H1 (cell line): ENCODE data around the gene ZNF318. TPM values are rescaled to one million over a fixed set of nuclear protein-coding genes. Genes with fewer than 3 reads are reported as not detected.

Source experiments
- CTCF ChIA-PET: fragments of 300-600 bp; sonication (Branson Sonifier 250); formaldehyde crosslinking; loops from one replicate; lab custom pipeline; 2021; ENCODE audit not compliant: partially characterized antibody; lab: Charles Lee
- POLR2A ChIA-PET: fragments of 300-600 bp; sonication (Branson Sonifier 250); formaldehyde crosslinking; loops from one replicate; lab custom pipeline; 2021; ENCODE audit warnings: inconsistent platforms; ENCODE audit not compliant: partially characterized antibody; lab: Charles Lee
- DNase-seq, 2 experiments: peaks; one replicate each; pipeline versions ENCODE4 v3.0.0 to v3.0.0-alpha.2; 2010 to 2022; ENCODE audit warnings: low spot score in 2 of 2, low read depth in 1 of 2, mixed read lengths in 1 of 2
- FAIRE-seq: peaks from 2 replicates; lab custom pipeline; 2011; peaks lifted over from hg19 to GRCh38; lab: Jason Lieb, UNC
- H2AFZ ChIP-seq: 2 replicates; pipeline ENCODE4 v1.8.1; 2012; ENCODE audit warnings: low read length, inconsistent platforms
- H2AK5ac ChIP-seq: 2 replicates; pipeline ENCODE4 v1.6.1; 2013; ENCODE audit warnings: low read depth, low read length
- H2BK120ac ChIP-seq: replicated peaks from 2 replicates; pipeline ENCODE3; 2013; ENCODE audit warnings: low read depth, low read length, inconsistent platforms
- H2BK12ac ChIP-seq: 2 replicates; pipeline ENCODE4 v1.6.1; 2013; ENCODE audit warnings: low read depth, low read length
- H2BK15ac ChIP-seq: 2 replicates; pipeline ENCODE4 v1.6.1; 2013; ENCODE audit warnings: low read length
- H2BK20ac ChIP-seq: 2 replicates; pipeline ENCODE4 v1.6.1; 2013; ENCODE audit warnings: low read length
- H2BK5ac ChIP-seq: 2 replicates; pipeline ENCODE4 v1.6.1; 2013; ENCODE audit warnings: low read depth, low read length
- H3K14ac ChIP-seq: 2 replicates; pipeline ENCODE4 v1.6.1; 2013; ENCODE audit warnings: inconsistent platforms; ENCODE audit not compliant: insufficient read length
- H3K18ac ChIP-seq: 2 replicates; pipeline ENCODE4 v1.6.1; 2013; ENCODE audit warnings: low read length; ENCODE audit errors: extremely low read depth
- H3K23ac ChIP-seq: 2 replicates; pipeline ENCODE4 v1.6.1; 2013; ENCODE audit warnings: inconsistent platforms; ENCODE audit not compliant: insufficient read length
- H3K23me2 ChIP-seq: 2 replicates; pipeline ENCODE4 v1.6.1; 2013; ENCODE audit warnings: low read depth, low read length
- H3K27ac ChIP-seq: 2 replicates; pipeline ENCODE4 v1.6.1; 2011; ENCODE audit warnings: low read depth, low read length, inconsistent platforms
- H3K27me3 ChIP-seq, 4 experiments: replicated peaks in 1 of 4; 1 replicate in 1 of 4; 2 replicates in 3 of 4; pipeline versions ENCODE4 v1.6.1 to v1.8.1; 2011 to 2013; ENCODE audit warnings: low read length in 3 of 4, mild to moderate bottlenecking in 3 of 4, inconsistent platforms in 2 of 4, mixed read lengths in 2 of 4, moderate library complexity in 1 of 4; ENCODE audit not compliant: control insufficient read depth in 3 of 4, insufficient read depth in 3 of 4; ENCODE audit errors: extremely low read depth in 1 of 4
- H3K36me3 ChIP-seq, 4 experiments: 2 replicates each; pipeline versions ENCODE4 v1.6.1 to v1.8.1; 2011 to 2013; ENCODE audit warnings: mild to moderate bottlenecking in 4 of 4, low read length in 3 of 4, moderate library complexity in 2 of 4, control low read depth in 1 of 4, inconsistent platforms in 1 of 4; ENCODE audit not compliant: insufficient read depth in 4 of 4, control insufficient read depth in 2 of 4
- H3K4ac ChIP-seq: replicated peaks from 2 replicates; pipeline ENCODE3; 2013; ENCODE audit warnings: low read length, low read depth, mixed read lengths, inconsistent platforms; ENCODE audit not compliant: insufficient read length
- H3K4me1 ChIP-seq, 4 experiments: replicated peaks in 1 of 4; 1 replicate in 1 of 4; 2 replicates in 3 of 4; pipeline versions ENCODE4 v1.6.1 to v1.8.1; 2011 to 2013; ENCODE audit warnings: low read length in 3 of 4, inconsistent platforms in 2 of 4, mixed read lengths in 1 of 4; ENCODE audit not compliant: insufficient read depth in 4 of 4, control insufficient read depth in 3 of 4
- H3K4me2 ChIP-seq, 2 experiments: 2 replicates each; pipeline versions ENCODE4 v1.6.1 to v1.8.1; 2011 to 2013; ENCODE audit warnings: low read depth in 2 of 2, low read length in 2 of 2, control low read depth in 1 of 2, inconsistent platforms in 1 of 2, mild to moderate bottlenecking in 1 of 2; ENCODE audit not compliant: insufficient read depth in 1 of 2
- H3K4me3 ChIP-seq, 4 experiments: fragments of 200-600, 300-600 bp in 1 of 4; sonication (generic), shearing (Covaris generic), sonication (Bioruptor Twin) in 1 of 4; 2 replicates each; pipeline versions ENCODE4 v1.5.1 to v1.8.1; 2011 to 2016; ENCODE audit warnings: low read length in 4 of 4, low read depth in 3 of 4, control low read depth in 2 of 4, inconsistent platforms in 2 of 4, mild to moderate bottlenecking in 2 of 4, mixed read lengths in 1 of 4, moderate library complexity in 1 of 4; ENCODE audit not compliant: insufficient read depth in 2 of 4; ENCODE audit errors: extremely low read depth in 1 of 4
- H3K56ac ChIP-seq: replicated peaks from 2 replicates; pipeline ENCODE3; 2013; ENCODE audit warnings: low read depth, mild to moderate bottlenecking, mixed read lengths, low read length, inconsistent platforms; ENCODE audit not compliant: insufficient read length
- H3K79me1 ChIP-seq: 2 replicates; pipeline ENCODE4 v1.6.1; 2013; ENCODE audit warnings: low read depth, low read length, control low read depth
- H3K79me2 ChIP-seq, 2 experiments: 2 replicates each; pipeline versions ENCODE4 v1.6.1 to v1.8.1; 2012 to 2013; ENCODE audit warnings: low read length in 2 of 2, mild to moderate bottlenecking in 2 of 2, inconsistent platforms in 1 of 2; ENCODE audit not compliant: insufficient read depth in 2 of 2, control insufficient read depth in 1 of 2
- H3K9ac ChIP-seq, 4 experiments: replicated peaks in 1 of 4; 1 replicate in 1 of 4; 2 replicates in 3 of 4; pipeline versions ENCODE4 v1.6.1 to v1.8.1; 2011 to 2013; ENCODE audit warnings: low read depth in 3 of 4, low read length in 3 of 4, control low read depth in 2 of 4, mild to moderate bottlenecking in 2 of 4, moderate library complexity in 2 of 4, inconsistent platforms in 1 of 4; ENCODE audit errors: extremely low read depth in 1 of 4
- H3K9me3 ChIP-seq, 2 experiments: 2 replicates each; pipeline versions ENCODE4 v1.6.1 to v1.8.1; 2012 to 2013; ENCODE audit warnings: mild to moderate bottlenecking in 2 of 2, moderate library complexity in 2 of 2, control low read depth in 1 of 2, inconsistent platforms in 1 of 2, low read depth in 1 of 2, low read length in 1 of 2, mixed read lengths in 1 of 2; ENCODE audit not compliant: insufficient read depth in 2 of 2
- H4K20me1 ChIP-seq, 2 experiments: replicated peaks in 1 of 2; 2 replicates each; pipeline versions ENCODE3 to v1.8.1; 2011 to 2013; ENCODE audit warnings: inconsistent platforms in 2 of 2, low read length in 2 of 2, mild to moderate bottlenecking in 1 of 2; ENCODE audit not compliant: insufficient read depth in 2 of 2, control insufficient read depth in 1 of 2
- H4K5ac ChIP-seq: 2 replicates; pipeline ENCODE4 v1.6.1; 2013; ENCODE audit warnings: low read length, low read depth, mixed read lengths, inconsistent platforms; ENCODE audit not compliant: insufficient read length
- H4K8ac ChIP-seq: 2 replicates; pipeline ENCODE4 v1.8.0; 2013; ENCODE audit warnings: mild to moderate bottlenecking, moderate library complexity, low read length, inconsistent platforms; ENCODE audit not compliant: insufficient read depth; ENCODE audit errors: extremely low read depth
- H4K91ac ChIP-seq: replicated peaks from 2 replicates; pipeline ENCODE3; 2013; ENCODE audit warnings: low read length, mixed read lengths, inconsistent platforms; ENCODE audit not compliant: insufficient read length
- BCL11A ChIP-seq, 2 experiments: IDR thresholded peaks; one replicate each; pipeline ENCODE4 v1.6.1; 2011; ENCODE audit warnings: low read depth in 2 of 2, low read length in 2 of 2, mild to moderate bottlenecking in 2 of 2
- CEBPB ChIP-seq: IDR thresholded peaks from 2 replicates; pipeline ENCODE4 v1.6.1; 2012; ENCODE audit warnings: low read depth, low read length
- HDAC2 ChIP-seq, 2 experiments: fragments of 300-600 bp in 1 of 2; sonication (generic) in 1 of 2; IDR thresholded peaks; 2 replicates each; pipeline ENCODE4 v1.6.1; 2011 to 2012; ENCODE audit warnings: low read depth in 2 of 2, low read length in 2 of 2, mild to moderate bottlenecking in 2 of 2, moderate library complexity in 2 of 2, borderline replicate concordance in 1 of 2, inconsistent platforms in 1 of 2
- JUND ChIP-seq: IDR thresholded peaks from 2 replicates; pipeline ENCODE4 v1.6.1; 2011; ENCODE audit warnings: mild to moderate bottlenecking, improper control_type of control experiment, low read length
- SAP30 ChIP-seq: fragments of 300-600 bp; sonication (generic); IDR thresholded peaks from 2 replicates; pipeline ENCODE4 v1.7.1; 2012; ENCODE audit warnings: low read length, moderate library complexity, mild to moderate bottlenecking, inconsistent platforms; ENCODE audit not compliant: insufficient read depth, insufficient replicate concordance
- SIN3A ChIP-seq, 2 experiments: IDR thresholded peaks in 1 of 2; conservative IDR thresholded peaks in 1 of 2; 2 replicates each; pipeline ENCODE4 v1.6.1; 2011 to 2012; ENCODE audit warnings: low read length in 2 of 2, improper control_type of control experiment in 1 of 2, low read depth in 1 of 2, mild to moderate bottlenecking in 1 of 2
- SIRT6 ChIP-seq: IDR thresholded peaks from one replicate; pipeline ENCODE4 v1.7.1; 2012; ENCODE audit warnings: low read length, inconsistent platforms
- SRF ChIP-seq: IDR thresholded peaks from 2 replicates; pipeline ENCODE4 v1.6.1; 2011; ENCODE audit warnings: mild to moderate bottlenecking, low read depth, low read length, moderate library complexity
- WGBS, 2 experiments: shearing (Covaris generic) in 1 of 2; methylation state at CpG; one replicate each; pipeline versions ENCODE4 v1.1.6 to v1.1.7; 2013 to 2015; ENCODE audit warnings: low lambda C conversion rate in 2 of 2, mixed read lengths in 2 of 2, inconsistent platforms in 1 of 2, low coverage in 1 of 2, missing lambda C conversion rate in 1 of 2; ENCODE audit not compliant: insufficient replicate concordance in 2 of 2, insufficient coverage in 1 of 2, insufficient read length in 1 of 2; ENCODE audit errors: extremely low coverage in 1 of 2, missing lambda C conversion rate in 1 of 2; 5-methylcytosine and 5-hydroxymethylcytosine counted together
- polyA plus RNA-seq, 7 experiments: library from polyadenylated mRNA; depleted of rRNA in 3 of 7; stranded (reverse) in 5 of 7; unstranded in 2 of 7; fragments of >200 nt in 5 of 7; fragments of 200-250 nt in 2 of 7; gene quantifications; 1 replicate in 5 of 7; 2 replicates in 1 of 7; 4 replicates in 1 of 7; pipeline versions ENCODE4 v1.2.1 to v1.2.3, GENCODE V29; 2011 to 2013; ENCODE audit warnings: missing spikeins in 2 of 7, mixed read lengths in 2 of 7
- total RNA-seq: library from RNA; stranded (reverse); fragmentation: NEBNext Ultra II Directional; extraction: Animal tissue kit (Norgen Biotek cat#: 25700); gene quantifications from 2 replicates; pipeline ENCODE4 v1.2.1, GENCODE V29; 2021

ZNF318 gene
- total and polyA plus RNA-seq, 2 of the 8 experiments (the other 6 are each of a cell fraction or from before 2014, with no cell fraction given), result 10.2 to 22.1 TPM

GRCh38 chr6:43347021-43347420 is 22.4 kb downstream of the ZNF318 start:
- no peak overlapping the region for H2BK5ac ChIP-seq
- H3K4me2 ChIP-seq, result no peak overlapping the region
- FAIRE-seq (no peak), DNase-seq (no peak)
- no peak overlapping the region for H3K4ac ChIP-seq
- no peaks in the 10 kb centered on the region for H3K9me3 ChIP-seq
- no peaks in the 10 kb centered on the region for H3K27me3 ChIP-seq
- no peak overlapping the region for H2BK15ac ChIP-seq
- H4K8ac ChIP-seq, result no peak overlapping the region
- H3K56ac ChIP-seq, result no peak overlapping the region
- H3K79me1 ChIP-seq, result no peaks in the 10 kb centered on the region; the same call in 1 of the 2 replicates
- H4K91ac ChIP-seq, result no peak overlapping the region
- peaks cover 5 to 16% (median 11%) of the 10 kb centered on the region in 4 experiments; a peak in 7 of 8 replicates for H3K36me3 ChIP-seq
- no peak overlapping the region for H2BK120ac ChIP-seq
- H2BK12ac ChIP-seq, result no peak overlapping the region
- no peaks in the 10 kb centered on the region for H3K79me2 ChIP-seq
- H2AK5ac ChIP-seq, result no peak overlapping the region
- H3K23me2 ChIP-seq, result no peaks in the 10 kb centered on the region; the same call in 1 of the 2 replicates
- H4K20me1 ChIP-seq, result no peaks in the 10 kb centered on the region
- no peak overlapping the region for H2AFZ ChIP-seq
- no peak overlapping the region for H3K27ac ChIP-seq
- no peak overlapping the region for H2BK20ac ChIP-seq
- H4K5ac ChIP-seq, result no peak overlapping the region
- TF ChIP-seq SIRT6, result no peak
- TF ChIP-seq SAP30, result no peak
- TF ChIP-seq SRF, result no peak
- no peak for TF ChIP-seq HDAC2 (IDR thresholded peaks at IDR 0.05; ENCODE audit: borderline replicate concordance in 1 of 2, low read depth in 2 of 2, low read length in 2 of 2)
- TF ChIP-seq BCL11A (IDR thresholded peaks at IDR 0.05; ENCODE audit: low read depth in 2 of 2, low read length in 2 of 2), result no peak
- TF ChIP-seq CEBPB, result no peak
- no peak for TF ChIP-seq JUND
- no peak for TF ChIP-seq SIN3A (conservative IDR thresholded peaks at IDR 0.05 in 1 of 2, IDR thresholded peaks at IDR 0.05 in 1 of 2; ENCODE audit: low read depth in 1 of 2, low read length in 2 of 2)
- H3K4me3 ChIP-seq, result no peak overlapping the region
- H3K14ac ChIP-seq, result no peak overlapping the region
- POLR2A ChIA-PET, result no interaction called here
- no peak overlapping the region for H3K23ac ChIP-seq
- CTCF ChIA-PET, result interaction anchor here (1.2 kb wide), 1 partner anchor 22 kb away, joined by 4 read pairs; no protein-coding TSS in a partner anchor
- no peak overlapping the region for H3K9ac ChIP-seq
- no peaks in the 10 kb centered on the region for H3K4me1 ChIP-seq
- no peak overlapping the region for H3K18ac ChIP-seq
- 91 to 100% methylated on average over 2 to 3 of the region's 3 CpGs for WGBS, 2 experiments
